NCI-H1417 (cell line): ENCODE measurements around the gene TMED8.
"Not testable (repeated sequence)": the region's sequence is repeated elsewhere in the genome, so short reads cannot be mapped to it uniquely, and the experiment has no call there.

ENCODE experiments used
- DNase-seq, 3 experiments: peaks; one replicate each; lab custom pipeline; 2025; lab: John Stamatoyannopoulos, UW

TMED8 gene

GRCh38 chr14:77359626-77360025, 17.3 kb downstream of the TMED8 start:
- DNase-seq, result no peak

- peak in 1 of 3 experiments; percentile 12 for DNase-seq
Observed at GRCh38 chr14:77356899-77357298, 20.0 kb downstream of the TMED8 start.

GRCh38 chr14:77355811-77356210, 21.1 kb downstream of the TMED8 start:
- DNase-seq, result no peak

GRCh38 chr14:77353469-77354141, 23.3 kb downstream of the TMED8 start:
- DNase-seq, result no peak

- DNase-seq, result no peak
Observed at GRCh38 chr14:77347751-77348150, 29.1 kb downstream of the TMED8 start.

GRCh38 chr14:77346495-77346894, 30.4 kb downstream of the TMED8 start:
- DNase-seq, result no peak

- peak in 1 of 3 experiments; percentile 37 for DNase-seq
Observed at GRCh38 chr14:77344377-77344996, 32.4 kb downstream of the TMED8 start.

GRCh38 chr14:77343662-77344061, 33.2 kb downstream of the TMED8 start:
- DNase-seq, result peak in 1 of 3 experiments; percentile 48

- no peak for DNase-seq
Observed at GRCh38 chr14:77342726-77343397, 34.0 kb downstream of the TMED8 start.

GRCh38 chr14:77340389-77340788, 36.5 kb downstream of the TMED8 start:
- no peak for DNase-seq

GRCh38 chr14:77339407-77339806, 37.5 kb downstream of the TMED8 start:
- DNase-seq, result no peak

- DNase-seq, result no peak
Observed at GRCh38 chr14:77338302-77338701, 38.6 kb downstream of the TMED8 start.

- DNase-seq, result no peak
Observed at GRCh38 chr14:77337880-77338279, 39.0 kb downstream of the TMED8 start.

GRCh38 chr14:77337255-77337654, 39.6 kb downstream of the TMED8 start:
- not testable (repeated sequence) for DNase-seq

GRCh38 chr14:77335576-77335975, 41.3 kb downstream of the TMED8 start:
- DNase-seq, result no peak

- DNase-seq, result no peak
Observed at GRCh38 chr14:77329872-77330271, 47.0 kb downstream of the TMED8 start.

GRCh38 chr14:77327111-77327510, 49.8 kb downstream of the TMED8 start:
- DNase-seq, result no peak

- DNase-seq, result no peak
Observed at GRCh38 chr14:77325746-77326094, 51.2 kb downstream of the TMED8 start.

- no peak for DNase-seq
Observed at GRCh38 chr14:77324816-77325745, 51.8 kb downstream of the TMED8 start.

GRCh38 chr14:77324289-77324688, 52.6 kb downstream of the TMED8 start:
- no peak for DNase-seq

- no peak for DNase-seq
Observed at GRCh38 chr14:77323571-77323970, 53.3 kb downstream of the TMED8 start.

- DNase-seq, result no peak
Observed at GRCh38 chr14:77322951-77323350, 53.9 kb downstream of the TMED8 start.
